ENCODE data around the gene NOTO.
A peak's percentile ranks its signal among the peaks of the same experiment; 100 is the strongest.

Gene NOTO

DNA sequence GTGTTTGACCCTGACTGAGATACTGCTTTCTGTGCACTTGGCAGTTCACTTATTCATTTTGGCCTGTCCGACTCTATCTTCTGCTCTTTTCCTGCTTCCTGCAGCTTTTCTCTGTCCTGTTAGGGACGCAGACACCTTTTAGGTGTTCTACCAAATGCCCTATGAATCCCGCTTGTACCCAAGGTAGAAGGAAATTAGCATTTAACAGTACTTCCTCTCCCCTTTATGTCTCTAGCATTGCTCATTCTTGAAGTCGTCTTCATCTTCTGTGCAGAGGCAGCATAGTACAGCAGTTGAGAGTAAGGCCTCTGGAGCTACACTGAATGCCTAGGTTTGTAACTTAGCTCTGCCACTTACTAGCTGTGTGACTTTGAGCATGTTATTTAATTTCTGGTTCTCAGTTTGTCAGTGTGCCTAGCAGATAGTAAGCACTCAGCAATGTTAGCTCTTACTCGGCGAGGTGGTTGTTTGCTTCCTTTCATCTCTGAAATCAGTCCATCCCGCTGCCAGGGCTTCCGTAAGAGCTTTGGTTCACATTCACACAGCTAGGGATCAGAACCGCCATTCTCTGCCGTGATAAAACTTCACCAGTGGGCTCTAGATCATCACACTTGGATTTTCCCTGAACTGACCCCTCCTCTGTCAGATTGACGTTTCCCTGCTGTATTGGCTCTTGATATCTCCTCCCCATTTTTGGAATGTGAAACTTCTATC is 33.1 kb downstream of the NOTO start:
- no peak for DNase-seq

DNA sequence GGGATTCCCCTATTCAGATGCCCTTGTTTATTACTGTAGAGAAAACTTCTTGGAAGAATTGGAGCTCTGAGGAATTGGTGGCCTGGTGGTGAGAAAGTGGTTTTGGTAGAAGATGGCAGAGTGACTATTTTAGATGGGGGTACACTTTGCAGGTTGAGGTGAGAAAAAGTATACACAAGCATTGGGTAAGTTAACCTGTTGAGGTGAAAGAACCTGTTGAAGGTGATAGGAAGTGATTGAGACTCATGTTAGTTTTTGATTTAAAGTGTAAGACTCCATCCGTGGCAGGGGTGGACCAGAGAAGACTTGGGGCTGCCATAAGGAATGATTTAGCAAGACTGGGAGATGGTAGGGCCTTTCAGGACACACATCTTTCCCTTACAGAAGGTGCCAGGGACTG is 34.8 kb downstream of the NOTO start:
- no peak for DNase-seq

- DNase-seq, result no peak
Measured at GRCh38 chr2:73238149-73238548, 35.8 kb downstream of the NOTO start.

DNA sequence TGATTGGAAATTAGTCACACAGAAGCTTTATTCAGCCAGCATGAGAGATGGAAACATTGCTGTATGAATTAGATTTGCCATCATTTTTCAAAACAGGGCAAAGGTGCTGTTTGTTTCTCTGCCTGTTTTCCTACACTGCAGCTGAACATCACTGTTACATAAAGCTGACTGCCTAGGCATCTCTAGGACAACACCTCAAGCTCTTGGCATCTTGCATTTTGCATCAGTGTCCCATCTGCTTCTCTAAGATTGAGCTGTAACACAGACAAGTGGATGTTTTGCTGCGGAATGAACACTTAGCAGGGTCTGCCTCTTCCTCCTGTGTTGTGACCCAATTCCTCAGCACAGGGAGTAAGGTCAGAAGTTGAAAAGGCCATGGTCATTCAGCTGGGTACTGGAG is 36.6 kb downstream of the NOTO start:
- no peak for DNase-seq

DNA sequence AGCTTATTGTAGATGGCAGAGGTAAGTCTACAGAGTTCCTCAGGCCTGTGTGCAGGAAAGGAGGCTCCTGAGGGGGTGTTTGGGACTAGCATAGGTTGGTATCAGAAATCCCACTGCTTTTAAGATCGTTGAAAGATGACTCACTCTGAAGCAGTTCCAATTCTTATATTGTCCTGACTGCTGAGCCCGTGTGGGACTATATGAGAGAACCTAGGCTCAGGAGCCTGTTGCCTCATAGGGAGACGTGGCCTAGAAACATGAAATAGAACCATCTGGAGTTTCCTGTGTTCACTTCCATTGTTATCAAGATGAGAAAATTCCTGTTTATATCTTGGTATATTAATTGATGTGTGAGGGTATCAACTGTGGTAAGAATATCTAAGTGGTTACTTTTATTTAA is 37.4 kb downstream of the NOTO start:
- DNase-seq, result no peak

GRCh38 chr2:73243884-73244570 is 41.7 kb downstream of the NOTO start:
- DNase-seq, result no peak

DNA sequence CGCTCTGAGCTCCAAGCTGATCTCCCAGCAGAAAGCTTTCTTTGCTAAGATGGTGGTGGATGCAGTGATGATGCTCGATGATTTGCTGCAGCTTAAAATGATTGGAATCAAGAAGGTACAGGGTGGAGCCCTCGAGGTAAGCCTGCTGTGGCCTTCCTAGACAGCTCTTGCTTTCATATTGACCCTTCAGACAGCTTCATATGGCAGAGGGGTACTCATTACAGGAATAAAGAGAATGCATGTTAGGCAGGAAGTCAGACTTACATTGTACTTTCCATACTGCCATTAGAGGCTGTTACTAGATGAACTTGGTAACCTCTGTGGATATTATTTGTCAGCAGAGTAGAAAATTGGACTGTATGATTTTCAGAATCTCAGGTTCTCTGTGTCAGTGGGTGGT is 42.2 kb downstream of the NOTO start:
- DNase-seq, result no peak

- no peak for DNase-seq
Measured at GRCh38 chr2:73246850-73247249, 44.5 kb downstream of the NOTO start.

- no peak for DNase-seq
Measured at GRCh38 chr2:73249636-73250035, 47.3 kb downstream of the NOTO start.

DNA sequence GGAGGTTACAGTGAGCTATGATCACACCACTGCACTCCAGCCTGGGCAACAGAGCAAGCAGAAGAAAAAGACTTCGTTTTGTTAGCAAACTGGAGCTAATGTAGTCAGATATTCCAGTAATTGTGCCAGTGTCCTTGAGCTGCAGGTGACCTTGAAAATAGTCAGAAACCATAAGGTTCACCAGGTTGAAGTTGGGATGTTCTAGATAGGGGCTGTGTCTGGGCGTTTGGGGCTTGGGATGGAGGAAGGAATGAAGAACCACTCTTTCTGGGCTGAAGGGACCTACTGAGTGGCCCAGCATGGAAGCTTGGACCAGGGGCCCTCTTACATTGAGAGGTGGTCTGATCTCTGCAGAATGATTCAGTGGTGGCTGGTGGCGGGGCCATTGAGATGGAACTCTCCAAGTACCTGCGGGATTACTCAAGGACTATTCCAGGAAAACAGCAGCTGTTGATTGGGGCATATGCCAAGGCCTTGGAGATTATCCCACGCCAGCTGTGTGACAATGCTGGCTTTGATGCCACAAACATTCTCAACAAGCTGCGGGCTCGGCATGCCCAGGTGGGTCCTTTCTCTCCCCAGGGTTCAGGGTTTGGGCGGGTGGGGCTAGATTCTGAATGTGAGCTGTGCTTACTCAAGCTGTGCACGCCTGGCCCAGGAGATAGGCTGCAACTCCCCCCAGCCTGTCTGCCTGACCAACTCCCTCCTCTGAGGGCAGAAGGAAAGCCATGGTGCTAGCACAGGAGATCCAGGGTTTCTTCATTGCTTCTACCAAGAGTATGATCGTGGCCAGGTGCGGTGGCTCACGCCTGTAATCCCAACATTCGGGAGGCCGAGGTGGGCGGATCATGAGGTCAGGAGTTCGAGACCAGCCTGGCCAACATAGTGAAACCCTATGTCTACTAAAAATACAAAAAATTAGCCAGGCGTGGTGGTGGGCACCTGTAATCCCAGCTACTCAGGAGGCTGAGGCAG is 48.8 kb downstream of the NOTO start:
- no peak for DNase-seq

DNA sequence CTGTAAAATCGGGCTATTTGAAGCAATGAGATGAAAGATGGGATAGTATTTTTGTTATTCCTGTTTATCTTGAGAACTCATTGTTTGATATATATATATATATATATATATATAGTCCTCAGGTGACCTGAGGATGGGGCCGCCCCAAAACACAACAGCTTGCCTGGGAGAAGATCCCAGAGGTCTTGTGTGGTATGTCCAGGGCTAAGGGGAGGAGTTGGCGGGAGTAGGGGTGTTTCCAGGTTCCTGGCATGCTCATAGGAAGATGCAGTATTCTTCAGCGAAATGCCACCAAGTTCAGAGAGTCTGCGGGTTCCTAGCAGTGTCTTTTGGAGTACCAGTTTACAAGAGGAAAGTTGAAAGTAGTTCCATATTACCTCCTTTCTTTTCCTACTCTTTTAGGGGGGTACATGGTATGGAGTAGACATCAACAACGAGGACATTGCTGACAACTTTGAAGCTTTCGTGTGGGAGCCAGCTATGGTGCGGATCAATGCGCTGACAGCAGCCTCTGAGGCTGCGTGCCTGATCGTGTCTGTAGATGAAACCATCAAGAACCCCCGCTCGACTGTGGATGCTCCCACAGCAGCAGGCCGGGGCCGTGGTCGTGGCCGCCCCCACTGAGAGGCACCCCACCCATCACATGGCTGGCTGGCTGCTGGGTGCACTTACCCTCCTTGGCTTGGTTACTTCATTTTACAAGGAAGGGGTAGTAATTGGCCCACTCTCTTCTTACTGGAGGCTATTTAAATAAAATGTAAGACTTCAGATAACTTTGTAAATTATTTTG is 50.1 kb downstream of the NOTO start:
- DNase-seq, result no peak

DNA sequence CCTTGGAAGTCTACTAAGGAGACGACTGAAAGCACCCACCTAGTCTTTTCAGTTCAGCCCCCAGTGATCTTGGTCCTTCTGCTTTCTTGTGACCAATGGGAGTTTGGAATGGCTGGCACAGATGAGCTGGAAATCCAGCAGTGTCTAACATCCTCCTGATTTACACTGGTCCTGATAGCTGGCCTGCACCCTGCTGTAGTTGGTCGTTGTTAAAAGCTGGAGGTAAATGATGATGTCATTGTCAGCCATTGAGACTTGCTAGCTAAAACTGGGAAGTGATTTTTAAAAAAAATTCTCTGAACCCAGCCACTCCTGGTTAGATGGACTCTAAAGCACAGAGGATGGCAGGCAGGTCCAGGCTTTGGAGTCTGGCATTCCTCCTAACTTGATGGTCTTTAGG is 51.0 kb downstream of the NOTO start:
- DNase-seq, result no peak

DNA sequence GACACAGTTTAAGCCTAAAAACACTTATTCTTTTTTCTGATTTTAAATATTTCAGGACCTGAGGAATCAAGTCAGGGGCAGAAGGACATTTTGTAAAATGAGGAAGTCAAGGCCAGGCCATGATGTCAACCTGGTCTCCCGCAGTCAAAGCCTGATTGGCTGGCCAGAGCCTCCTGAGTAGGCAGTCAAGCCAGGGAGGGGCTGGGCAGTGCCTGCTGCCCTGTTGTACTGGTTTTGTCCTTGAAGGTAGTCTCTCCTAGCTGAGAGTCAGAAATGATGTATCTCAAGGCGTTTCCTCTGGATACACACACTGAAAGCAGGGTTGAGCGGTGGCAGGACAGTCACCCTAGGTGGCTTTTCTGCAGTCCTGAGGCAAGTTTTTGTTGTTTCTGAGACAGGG is 51.5 kb downstream of the NOTO start:
- peak; percentile 34 for DNase-seq

DNA sequence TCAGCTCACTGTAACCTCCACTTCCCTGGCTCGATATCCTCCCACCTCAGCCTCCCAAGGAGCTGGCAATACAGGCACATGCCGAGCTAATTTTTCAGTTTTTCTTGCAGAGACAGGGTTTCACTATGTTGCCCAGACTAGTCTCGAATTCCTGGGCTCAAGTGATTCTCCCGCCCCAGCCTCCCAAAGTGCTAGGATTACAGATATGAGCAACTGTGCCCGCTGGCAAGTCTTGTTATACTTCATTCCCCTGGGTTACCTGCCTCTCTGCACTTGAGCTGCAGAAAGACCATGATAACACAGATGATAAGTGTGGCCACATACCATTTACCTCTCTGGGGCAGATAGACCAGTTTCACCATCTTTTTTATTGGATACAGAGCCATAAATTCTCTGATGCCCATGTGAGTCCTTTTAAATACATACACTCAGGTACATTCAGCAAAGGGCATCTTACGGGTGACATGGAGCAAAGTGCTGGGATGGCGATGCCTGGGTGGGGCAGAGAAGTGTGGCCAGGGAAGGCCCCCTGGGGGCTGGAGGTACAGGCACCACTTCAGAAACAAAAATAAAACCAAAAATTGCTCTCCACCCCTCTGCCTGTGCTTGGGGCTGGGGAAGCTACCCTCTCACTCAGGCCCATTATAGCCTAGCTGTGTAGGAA is 52.1 kb downstream of the NOTO start:
- no peak for DNase-seq

GRCh38 chr2:73255007-73255644 is 52.8 kb downstream of the NOTO start:
- no peak for DNase-seq

DNA sequence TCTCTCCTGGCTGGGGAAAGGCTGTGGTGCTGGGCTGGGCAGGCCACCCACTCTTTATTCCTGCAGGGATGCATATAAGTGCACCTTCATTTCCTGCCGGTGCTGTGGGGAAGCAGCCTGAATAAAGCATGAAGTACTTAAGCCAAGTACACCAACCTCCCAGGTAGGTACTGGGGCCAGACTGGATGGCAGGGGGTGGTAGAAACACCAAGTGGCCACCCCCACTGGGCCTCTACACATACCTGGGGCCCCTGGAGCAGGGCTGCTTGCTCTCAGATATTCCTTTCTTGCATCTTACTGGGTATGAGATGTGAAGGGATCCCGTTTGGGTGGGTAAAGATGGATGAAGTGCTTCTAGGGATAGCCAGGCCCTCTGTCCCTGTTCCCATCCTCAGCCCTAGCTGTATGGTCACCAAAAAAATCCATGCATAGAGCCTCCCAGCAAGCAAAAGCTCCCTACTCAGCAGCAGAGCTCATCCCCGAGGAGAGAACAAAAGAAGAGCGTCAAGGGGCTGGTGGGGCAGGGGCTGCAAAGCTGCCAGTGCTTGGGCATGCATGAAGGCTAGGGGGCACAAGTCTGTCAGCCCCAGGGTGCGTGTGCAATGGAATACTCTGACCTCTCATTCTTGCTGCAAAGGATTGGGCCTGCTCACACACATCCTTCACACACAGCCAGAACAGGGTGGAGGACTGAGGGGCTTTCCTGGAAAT is 53.7 kb downstream of the NOTO start:
- DNase-seq, result no peak

GRCh38 chr2:73256618-73256922 is 54.2 kb downstream of the NOTO start:
- no peak for DNase-seq

- DNase-seq, result no peak
Measured at GRCh38 chr2:73257021-73257420, 54.6 kb downstream of the NOTO start.

DNA sequence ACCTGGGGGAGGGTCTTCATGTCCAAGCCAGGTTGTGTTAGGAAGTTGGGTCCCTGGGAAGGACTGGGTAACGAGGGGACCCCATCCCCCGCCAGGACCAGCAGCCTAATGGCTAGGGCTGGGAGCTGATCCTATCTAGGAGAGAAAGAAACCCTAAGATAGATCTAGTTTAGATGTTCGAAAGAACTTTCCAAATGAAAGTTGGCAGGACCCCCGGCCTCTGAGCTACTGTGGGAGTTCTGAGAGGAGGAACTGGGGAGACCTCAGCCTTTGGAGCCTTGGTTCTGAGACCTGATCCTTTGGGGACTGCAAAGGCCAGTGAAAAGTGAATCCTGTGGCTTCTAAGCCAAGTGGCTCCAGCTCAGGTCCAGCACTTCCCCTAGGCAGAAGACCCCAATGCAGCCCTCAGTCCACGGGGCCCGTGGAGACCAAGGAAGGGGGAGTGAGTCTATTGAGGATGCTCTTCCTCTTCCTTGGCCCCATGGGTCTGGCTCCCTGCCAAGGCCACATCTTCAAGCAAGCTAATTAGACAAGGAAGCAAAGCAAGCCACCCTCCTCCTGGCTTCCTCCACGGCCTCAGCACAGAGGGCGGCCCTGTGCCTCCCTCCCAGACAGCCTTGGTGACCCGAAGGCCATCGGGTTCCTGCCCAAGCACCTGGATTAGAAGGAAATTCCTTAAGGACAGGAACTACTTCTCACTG is 55.2 kb downstream of the NOTO start:
- peak; percentile 31 for DNase-seq

DNA sequence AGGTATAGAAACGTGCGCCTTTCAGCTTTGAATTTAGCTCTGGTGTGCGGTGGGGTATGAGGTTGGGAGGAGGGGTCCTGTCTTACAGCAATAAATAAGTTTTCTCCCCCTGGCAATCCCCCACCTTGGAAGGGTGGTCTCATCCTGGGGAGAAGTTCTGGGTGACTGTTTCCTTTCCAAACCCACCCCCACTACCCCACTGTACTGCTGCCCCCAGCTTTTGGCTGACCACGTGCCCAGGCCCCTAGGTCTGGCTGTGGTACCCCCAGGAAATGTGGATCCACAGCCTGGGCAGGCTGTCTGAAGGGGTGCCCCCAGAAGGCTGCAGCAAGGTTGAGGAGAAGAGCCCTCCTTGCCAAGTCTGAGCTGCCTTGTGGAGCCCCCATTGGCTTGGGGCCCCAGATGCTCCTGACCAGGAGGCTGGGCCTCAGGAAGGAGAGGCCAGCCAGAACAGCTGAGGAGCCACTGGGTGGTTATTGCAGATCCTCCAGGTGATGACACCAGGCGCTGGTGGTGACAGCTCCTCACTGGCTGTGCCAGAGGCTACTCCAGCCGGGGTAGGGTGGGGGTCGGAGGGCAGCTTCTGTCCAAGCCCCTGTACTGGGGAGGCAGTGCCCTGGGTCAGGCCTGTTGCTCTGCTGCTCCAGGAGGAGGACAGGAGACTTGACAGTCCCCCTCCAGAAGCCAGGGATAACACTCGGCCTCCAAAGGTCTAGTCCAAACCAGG is 56.0 kb downstream of the NOTO start:
- no peak for DNase-seq
